GM19193 (cell line): ENCODE measurements around the gene EDN2.

Experiments used
- POLR2A ChIP-seq: IDR thresholded peaks from 4 replicates; pipeline ENCODE4 v1.6.1; 2011; ENCODE audit not compliant: insufficient read depth, insufficient read length; ENCODE audit errors: extremely low read depth

Gene EDN2

GRCh38 chr1:41496080-41497055 is 11.9 kb upstream of the EDN2 start:
- peak; percentile 34 for TF ChIP-seq POLR2A

GRCh38 chr1:41495210-41495948 is 10.9 kb upstream of the EDN2 start:
- TF ChIP-seq POLR2A, result no peak

- TF ChIP-seq POLR2A, result no peak
Observed at GRCh38 chr1:41494351-41495209, 10.1 kb upstream of the EDN2 start.

GRCh38 chr1:41493626-41494350 is 9.3 kb upstream of the EDN2 start:
- TF ChIP-seq POLR2A, result no peak

GRCh38 chr1:41493117-41493536 is 8.6 kb upstream of the EDN2 start:
- no peak for TF ChIP-seq POLR2A

GRCh38 chr1:41492341-41492848 is 7.9 kb upstream of the EDN2 start:
- no peak for TF ChIP-seq POLR2A

GRCh38 chr1:41490911-41491310 is 6.4 kb upstream of the EDN2 start:
- TF ChIP-seq POLR2A, result no peak

- TF ChIP-seq POLR2A, result no peak
Observed at GRCh38 chr1:41489561-41489960, 5.1 kb upstream of the EDN2 start.

GRCh38 chr1:41488040-41488951 is 3.8 kb upstream of the EDN2 start:
- no peak for TF ChIP-seq POLR2A

GRCh38 chr1:41487126-41488039 is 2.9 kb upstream of the EDN2 start:
- no peak for TF ChIP-seq POLR2A

- TF ChIP-seq POLR2A, result no peak
Observed at GRCh38 chr1:41486371-41487125, 2.1 kb upstream of the EDN2 start.

GRCh38 chr1:41486053-41486370 is 1.5 kb upstream of the EDN2 start:
- TF ChIP-seq POLR2A, result no peak

- no peak for TF ChIP-seq POLR2A
Observed at GRCh38 chr1:41485605-41486004, 1.1 kb upstream of the EDN2 start.
